Left kidney (tissue), 2 donors: ENCODE results near the gene ZNF778. TPM values are rescaled to one million over a fixed set of nuclear protein-coding genes. Genes with fewer than 3 reads are reported as not detected.
"Not testable (repeated sequence)": the region's sequence is repeated elsewhere in the genome, so short reads cannot be mapped to it uniquely, and the experiment has no call there.

ENCODE experiments used
- DNase-seq: peaks from one replicate; pipeline ENCODE4 v3.0.0-alpha.2; 2013
- polyA plus RNA-seq: library from polyadenylated mRNA; unstranded; fragments of 120-200 nt; gene quantifications from one replicate; pipeline ENCODE4 v1.2.1, GENCODE V29; 2013; ENCODE audit not compliant: insufficient read length

ZNF778 gene
- polyA plus RNA-seq, 1 donor = 7.0 TPM

DNA sequence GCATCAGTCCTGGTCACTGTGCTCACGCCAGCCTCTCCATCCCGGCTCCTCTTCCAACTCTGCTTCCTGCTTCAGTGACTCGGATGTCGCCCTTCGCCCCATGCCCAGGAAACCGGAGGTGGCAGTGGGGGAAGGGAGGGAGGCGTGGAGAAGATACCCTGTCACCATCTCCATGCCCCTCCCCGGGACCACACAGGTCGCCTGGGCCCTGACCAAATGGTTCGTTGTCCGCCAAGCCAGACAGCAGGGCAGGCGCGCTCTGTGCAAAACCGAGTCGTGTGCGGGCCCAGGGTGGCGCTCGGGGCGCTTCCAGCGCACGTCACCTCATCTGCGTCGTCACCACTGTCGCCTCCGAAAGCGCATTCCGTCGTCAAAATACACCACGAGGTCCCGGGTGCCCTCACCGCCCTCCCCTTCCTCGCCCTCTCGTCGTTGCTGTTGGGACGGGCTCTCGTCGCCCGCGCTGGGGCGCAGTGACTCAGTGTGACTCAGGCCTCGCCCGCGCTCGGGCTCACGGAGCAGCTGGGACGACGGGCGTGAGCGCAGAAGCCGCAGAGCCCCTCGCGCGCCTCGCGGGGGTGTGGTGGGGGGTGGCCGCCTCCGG is 39.2 kb downstream of the ZNF778 start:
- peak; percentile 68 for DNase-seq

DNA sequence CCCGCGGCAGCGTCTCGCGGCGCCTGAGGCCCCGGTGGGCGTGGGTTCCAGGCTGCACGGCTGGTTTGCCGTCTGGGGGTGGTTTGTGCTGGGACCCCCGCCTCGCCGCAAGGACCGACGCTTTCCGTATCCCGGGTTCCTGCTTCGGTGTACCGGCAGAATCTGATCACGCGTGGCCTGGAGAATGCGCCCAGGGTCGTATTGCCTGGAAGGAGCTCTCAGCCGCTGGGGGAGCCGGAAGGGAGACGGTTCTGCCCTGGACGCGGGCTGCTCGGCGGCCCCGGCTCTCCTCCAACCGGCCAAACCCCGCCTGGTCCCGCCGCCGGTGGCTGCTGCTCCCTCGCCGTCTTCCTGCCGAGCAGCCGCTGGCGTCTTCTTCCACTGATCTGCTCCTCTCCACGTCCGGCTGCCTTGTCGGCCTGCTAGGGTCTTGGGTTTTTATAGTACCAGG is 39.8 kb downstream of the ZNF778 start:
- no peak for DNase-seq

DNA sequence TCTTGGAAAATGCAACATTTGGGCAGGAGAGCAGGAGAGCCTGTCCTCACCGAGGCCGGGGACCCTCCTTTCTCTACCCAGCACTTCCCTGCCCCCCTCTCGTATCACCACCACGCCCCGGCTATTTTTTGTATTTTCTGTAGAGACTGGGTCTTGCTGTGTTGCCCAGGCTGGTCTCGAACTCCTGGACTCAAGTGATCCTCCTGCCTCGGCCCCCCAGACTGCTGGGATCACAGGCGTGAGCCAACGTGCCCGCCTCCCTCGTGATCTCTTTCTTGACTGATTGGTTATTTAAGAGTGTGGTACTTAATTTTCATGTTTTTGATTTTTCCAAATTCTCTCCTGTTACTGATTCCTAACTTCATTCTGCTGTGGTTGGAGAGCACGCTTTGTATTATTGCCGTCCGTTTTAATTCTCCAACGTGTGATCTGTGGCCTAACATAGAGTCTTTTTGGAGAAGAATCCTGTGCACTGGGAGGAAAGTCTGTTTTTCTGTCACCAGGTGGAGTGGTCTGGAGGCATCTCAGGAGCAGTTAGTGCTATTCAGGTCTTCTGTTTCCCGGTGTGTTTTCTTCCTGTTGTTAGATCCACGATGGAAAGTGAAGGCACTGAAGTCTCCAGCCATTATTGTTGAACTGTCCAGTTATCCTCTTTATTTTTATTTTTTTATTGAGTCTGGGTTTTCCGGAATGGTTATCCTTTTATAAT is 40.4 kb downstream of the ZNF778 start:
- DNase-seq = no peak

DNA sequence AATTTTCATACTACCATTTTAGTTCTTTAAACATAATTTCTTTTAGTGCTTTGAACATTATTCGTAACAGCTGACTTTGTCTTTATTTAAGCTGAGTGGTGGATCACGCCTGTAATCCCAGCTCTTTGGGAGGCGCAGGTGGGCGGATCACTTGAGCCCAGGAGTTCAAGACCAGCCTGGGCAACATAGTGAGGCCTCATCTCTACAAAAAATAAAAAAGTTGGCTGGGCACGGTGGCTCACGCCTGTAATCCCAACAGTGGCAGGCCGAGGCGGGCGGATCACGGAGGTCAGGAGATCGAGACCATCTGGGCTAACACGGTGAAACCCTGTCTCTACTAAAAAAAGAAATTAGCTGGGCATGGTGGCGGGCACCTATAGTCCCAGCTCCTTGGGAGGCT is 42.4 kb downstream of the ZNF778 start:
- not testable (repeated sequence) for DNase-seq

DNA sequence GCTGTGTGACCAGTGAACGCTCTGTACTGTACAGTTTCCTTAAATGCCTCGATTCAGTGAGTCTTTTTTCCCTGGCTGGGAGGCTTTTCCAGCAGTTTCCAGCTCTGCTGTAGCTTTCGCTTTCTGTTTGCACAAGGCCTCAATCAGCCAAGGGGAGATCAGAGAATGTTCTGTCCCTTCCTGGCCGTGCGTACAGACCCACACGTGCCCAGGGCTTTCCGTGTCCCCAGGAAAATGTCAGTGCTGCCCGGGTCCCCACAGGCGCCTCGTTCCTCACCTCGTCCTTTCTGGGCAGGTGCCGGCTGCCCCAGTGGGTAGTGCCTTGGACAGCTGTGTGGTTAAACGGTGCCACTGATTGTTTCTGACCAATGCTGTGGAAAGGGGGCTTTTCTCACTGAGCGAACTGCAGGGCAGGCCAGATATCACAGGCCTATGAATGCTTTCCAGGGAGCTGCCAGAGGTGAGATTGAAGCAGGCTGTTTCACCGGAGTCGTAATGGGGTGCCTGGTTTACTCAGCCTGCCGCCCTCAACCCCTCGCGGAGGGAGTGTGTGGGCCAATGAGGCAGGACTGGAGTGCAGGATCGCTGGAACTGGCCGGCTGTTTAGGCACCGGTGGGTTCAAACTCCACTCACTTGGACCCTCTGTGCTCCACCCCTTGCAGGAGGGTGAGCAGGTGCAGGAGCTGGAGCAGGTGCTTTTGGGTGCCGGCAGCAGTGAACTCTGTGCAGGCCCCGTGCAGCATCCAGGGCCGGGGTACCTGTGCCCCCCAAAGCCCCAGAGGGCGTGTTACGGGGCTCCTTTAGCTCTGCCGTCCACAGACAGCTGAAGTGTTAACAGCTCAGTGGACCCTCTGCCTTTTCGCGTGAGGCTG is 44.4 kb downstream of the ZNF778 start:
- DNase-seq = no peak

DNA sequence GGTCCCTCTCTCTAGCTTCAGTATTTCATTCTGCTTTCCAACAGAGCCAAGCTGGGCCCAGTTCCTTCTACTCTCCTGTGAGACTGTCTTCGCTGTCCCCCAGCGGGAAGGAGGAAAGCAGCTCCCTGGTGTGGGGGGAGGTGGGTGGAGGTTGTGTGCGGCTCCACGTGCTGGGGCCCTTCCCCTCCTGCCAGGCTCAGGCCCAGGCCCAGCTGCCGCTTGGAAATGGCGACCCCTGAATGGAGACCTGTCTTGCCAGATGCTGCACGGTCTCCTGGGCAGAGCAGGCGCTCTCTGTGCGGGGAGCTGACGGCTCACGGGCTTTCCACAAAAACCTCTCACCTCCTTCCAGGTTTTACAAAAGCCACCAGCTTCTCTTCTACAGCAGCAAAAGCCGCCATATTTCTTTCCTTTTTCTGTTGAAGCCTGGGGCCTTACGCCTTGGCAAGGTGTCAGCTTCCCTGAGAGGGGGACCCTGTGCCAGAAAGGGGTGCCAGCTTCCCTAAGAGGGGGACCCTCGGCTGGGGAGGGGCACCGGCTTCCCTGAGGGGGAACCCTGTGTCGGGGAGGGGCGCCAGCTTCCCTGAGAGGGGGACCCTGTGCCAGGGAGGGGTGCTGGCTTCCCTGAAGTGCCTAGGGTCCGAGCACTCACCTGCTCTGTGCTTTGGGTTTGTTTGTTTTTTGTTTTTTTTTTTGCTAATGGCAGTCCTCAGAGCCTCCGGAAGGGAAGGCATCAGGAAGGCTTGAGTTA is 47.5 kb downstream of the ZNF778 start:
- DNase-seq = no peak

DNA sequence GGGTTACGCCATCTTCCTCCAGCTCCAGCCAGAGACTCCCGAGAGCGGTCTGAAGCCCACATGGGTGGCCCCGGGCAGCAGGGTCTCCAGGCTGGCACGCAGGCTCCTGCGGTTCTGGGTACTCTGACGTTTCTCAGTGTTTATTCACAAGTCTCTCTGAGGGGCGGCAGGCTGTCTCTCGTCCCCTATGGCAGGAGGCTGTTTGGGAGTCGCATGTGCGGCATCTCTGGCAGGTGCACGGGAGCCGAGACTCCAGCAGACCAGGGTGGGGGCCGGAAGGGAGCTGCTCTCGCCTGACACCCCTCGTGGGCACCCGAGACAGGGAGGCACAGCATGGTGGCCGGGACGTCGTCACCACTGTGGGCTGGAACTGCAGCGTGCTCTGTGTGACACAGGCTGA is 48.1 kb downstream of the ZNF778 start:
- no peak for DNase-seq

DNA sequence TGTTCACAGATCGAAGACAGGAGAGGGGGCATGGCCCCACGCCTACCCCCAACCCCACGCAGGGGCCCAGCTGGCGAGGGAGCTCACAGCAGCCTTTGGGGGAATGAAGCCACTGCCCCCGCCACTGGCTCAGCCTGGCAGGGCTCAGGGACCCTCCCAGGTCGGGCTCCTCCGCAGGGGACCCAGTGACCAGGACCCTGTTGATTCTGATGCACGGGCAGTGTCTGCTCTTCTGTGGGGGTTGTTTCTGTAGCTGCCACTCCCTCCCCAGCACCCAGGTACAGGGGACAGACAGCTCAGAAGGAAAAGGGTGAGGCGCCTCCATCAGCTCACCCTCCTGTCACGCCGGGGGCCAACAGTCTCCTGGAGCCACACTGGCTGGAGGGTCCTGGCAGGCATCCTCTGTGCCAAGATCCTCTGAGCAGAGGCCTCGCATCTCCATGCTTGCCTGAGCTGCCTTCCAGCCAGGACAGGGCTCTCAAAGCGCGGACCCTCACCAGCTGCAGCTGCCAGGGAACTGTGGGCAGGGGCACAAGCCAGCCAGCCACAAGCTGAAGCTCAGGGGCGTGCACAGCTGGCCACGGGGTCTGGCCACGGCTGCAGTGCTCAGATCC is 49.1 kb downstream of the ZNF778 start:
- no peak for DNase-seq

DNA sequence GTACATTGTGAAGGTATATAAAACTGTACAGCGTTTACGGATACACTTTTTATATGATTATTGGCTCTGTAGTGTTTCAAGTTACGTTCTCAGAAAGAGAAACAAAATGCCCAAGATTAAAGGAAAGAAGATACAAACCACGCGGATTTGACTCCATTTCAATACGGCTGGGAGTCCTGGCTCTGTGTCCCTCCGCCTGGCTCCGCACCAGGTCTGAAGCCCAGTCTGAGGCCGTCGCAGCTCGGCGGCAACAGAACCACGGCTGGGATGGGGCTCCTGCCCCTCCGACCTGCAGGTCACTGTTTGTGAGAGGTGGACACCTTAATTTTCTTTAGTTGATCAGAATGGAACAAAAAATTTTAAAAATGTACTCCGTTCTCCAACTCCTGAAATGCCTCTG is 50.2 kb downstream of the ZNF778 start:
- DNase-seq = not testable (repeated sequence)

DNA sequence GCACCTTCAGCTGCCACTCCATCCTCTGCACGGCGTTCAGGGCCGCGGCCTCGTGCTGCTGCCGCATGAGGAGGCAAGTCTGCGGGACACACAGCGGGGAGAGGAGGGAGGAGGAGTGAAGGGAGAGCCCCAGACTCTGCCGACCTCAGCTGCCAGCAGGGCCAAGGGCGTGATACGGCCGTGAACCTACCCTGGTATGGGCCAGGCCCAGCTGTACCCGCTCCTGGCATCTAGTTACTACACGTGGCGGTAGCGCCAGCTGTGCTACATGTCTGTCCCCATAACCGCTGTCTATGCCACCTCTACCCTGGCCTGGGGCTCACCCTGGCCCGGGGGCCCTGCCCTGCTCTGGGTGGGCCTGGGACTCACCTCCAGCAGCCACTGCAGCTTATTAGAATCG is 51.1 kb downstream of the ZNF778 start:
- DNase-seq = no peak

DNA sequence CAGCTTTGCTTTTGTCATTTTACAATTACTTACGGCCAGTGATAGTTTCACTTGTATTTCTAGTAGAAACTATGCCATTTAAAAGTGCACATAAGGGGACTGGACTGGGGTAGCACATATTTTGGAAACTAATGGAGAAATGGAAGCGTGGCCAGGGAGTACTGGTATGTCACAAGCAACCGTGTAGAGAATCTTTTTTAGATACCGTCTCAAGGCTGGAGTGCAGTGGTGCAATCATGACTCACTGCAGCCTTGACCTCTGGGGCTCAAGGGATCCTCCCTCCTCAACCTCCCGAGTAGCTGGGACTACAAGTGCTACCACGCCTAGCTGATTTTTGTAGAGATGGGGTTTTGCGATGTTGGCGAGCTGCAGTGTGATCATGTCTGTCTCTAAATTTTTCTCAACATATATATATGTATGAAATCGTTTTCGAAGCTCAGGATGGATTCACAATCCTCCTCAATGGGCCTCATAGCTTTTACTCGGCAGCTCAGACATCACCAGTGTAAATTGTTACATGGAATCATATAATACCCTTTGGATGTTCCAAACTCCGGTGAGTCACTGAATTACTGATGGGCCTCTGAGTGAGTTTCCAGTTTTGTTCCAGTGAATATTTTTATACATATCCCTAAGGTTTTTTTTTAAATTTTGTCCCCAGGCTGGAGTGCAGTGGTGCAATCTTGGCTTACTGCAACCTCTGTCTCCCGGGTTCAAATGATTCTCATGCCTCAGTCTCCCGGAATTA is 51.7 kb downstream of the ZNF778 start:
- DNase-seq = no peak

DNA sequence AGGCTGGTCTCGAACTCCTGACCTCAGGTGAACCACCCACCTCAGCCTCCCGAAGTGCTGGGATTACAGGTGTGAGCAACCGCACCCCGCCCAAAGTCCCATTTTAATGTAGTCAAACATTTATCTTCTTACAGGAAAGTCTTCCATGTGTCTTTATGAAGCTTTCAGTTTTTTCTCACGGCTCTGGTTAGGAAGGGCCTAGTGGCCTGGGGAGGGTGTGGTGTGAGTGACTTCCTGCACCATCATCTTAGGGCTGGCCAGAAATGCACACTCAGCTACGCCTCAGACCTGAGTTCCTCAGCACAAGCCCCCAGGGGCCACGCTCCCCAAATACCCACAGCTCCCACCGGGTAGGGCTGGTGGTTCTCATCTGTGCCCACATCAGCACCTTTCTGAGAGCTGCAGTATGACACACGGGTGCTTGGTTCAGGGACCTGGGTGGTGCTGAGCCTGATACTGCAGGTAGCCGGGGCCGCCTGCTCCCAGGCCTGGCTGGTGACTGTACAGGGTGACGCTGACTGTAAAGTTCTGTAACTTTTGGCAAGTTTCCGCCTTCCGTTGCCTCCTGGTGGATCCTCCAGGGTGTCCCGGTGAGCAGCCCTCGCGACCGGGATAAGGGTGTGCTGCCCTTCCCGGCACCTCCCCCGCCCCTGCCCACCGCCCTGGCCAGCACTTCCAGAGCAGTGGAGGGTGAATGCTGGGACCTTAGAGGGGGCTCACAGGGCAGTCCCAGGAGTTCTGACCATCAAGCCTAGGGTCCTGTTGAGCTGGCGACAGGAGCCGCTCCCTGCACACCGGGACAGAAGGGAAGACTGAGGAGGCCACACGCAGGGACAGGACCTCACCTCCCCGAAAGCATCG is 52.5 kb downstream of the ZNF778 start:
- DNase-seq = no peak

DNA sequence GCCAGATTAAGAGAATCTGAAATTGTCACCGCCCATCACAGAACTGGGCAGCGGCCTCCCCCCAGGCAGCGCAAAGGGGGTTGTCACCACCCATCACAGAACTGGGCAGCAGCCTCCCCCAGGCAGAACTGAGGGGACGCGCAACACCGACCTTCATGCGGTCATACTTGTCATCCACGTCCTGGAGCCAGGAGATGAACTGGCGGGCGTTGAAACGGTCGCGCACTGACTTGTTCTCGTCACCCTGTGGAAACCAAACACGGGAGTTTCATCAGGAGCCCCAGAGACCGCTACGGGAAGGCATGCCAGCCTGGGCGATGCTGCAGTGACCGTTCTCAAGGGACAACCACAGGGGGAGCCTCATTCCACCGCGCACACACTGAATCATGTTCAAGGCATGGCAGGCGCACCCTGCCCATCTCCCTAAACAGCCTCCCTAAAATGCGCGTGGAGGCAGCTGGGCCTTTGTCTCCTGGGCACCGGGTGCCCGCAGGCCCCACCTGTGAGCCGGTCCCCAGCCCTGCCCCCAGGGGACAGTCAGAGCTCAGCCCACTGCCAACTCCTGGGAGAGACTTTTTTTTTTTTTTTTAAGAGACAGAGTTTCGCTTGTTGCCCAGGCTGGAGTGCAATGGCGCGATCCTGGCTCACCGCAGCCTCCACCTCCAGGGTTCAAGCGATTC is 53.3 kb downstream of the ZNF778 start:
- DNase-seq = no peak

DNA sequence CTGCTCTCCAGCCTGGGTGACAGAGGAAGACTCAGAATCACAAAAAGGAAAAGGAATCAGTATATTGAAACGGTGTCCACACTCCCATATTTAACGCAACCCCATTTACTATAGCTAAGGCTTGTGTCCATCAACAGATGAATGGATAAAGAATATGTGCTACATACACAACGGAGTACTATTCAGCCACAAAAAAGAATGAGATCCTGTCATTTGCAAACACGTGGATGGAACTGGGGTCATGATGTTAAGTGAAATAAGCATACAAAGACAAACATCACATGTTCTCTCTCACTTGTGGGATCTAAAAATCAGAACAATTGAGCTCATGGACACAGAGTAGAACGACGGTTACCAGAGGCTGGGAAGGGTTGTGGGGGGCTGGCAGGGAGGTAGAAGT is 55.1 kb downstream of the ZNF778 start:
- no peak for DNase-seq

DNA sequence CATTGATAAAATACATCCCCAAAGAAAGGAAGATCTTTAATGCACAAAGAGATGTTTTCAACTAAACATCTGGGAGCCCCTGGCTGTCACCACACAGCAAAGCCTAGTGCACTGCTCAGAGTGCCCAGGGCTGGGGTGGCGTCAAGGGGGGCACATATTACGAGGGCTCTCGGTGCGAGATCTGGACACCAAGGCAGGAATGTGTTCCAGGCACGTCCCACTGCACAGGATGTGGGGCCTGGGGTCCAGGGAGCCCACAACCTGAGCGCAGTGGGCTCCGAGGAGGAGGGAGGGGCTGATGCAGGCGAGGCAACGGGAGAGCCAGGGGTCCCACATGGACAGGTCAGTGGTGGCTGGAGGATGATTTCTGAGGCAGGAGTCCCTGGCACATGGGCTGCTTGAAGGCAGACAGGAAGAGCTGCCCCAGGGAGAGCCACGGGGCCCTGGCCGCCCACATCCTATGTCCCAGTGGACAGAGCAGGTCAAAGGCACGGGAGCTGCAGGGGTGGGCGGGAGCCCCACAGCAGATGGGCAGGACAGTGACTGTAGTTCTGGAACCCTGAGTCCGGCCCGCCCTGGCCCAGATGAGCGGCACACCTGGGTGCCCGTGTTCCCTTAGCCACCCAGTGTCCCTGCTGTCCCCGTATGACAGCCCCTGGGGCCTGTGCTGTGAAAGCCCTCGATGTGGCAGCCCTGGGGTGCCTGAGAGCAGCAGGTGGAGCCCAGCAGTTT is 56.4 kb downstream of the ZNF778 start:
- DNase-seq = no peak

DNA sequence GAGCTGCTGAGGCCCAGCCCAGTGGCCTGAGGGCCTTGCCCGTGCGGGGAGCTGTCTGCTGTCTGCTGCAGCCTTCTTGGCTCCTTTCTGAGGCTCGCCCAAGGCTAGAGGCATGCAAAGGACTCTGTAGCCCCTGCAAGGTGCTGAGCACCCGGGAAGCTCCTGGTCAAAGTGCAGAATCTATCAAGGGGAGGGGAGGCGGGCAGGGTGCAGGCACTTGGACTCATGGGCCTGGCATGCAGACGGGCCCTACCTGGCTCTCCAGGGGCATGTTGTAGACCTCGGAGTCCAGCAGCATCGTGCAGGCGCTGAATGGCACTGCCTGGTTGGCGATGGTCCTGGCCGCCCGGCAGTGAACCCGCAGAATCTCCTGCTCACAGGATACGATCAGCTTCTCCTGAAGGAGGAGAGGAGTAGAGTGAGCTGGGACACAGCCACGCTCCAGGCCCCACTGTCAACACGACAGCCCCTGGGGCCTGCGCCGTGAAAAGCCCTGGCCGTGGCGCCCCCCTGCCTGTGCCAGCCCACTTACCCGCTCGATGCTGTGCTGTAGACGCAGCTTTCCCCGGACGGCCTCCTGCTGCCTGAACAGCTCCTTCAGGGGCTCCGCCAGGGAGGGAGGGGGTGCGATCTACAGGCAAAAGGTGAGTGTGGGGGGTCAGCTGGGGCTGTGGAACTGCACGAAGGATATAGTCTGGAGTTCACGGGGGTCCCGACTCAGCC is 57.2 kb downstream of the ZNF778 start:
- no peak for DNase-seq

DNA sequence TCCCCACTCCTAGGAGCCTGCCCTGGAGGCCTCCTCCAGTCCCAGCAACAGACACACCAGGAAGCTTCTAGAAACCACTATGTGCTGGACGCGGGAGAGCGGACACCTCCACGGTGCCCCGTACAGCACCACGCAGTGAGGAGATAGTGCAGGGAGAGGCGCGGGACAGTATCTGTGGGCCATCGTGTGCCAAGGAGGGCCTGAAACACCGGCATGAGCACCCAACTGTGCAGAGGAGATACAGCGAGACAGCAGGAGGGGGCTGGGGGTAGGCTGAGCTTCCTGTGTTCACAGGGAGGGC is 57.7 kb downstream of the ZNF778 start:
- no peak for DNase-seq
